Tibial nerve (tissue), 3 donors: Measurements from ENCODE around the gene PLXNB2.

Source experiments
- CTCF ChIP-seq, 5 experiments: fragments of 200-600 bp in 3 of 5; fragments of 450-650 bp in 2 of 5; sonication (generic) in 3 of 5; IDR thresholded peaks; one replicate each; pipeline ENCODE4 v1.5.1; 2016 to 2019; ENCODE audit warnings: antibody characterized with exemption in 5 of 5, mild to moderate bottlenecking in 3 of 5, moderate library complexity in 2 of 5
- POLR2A ChIP-seq, 2 donors: fragments of 450-650 bp; IDR thresholded peaks; one replicate each; pipeline ENCODE4 v1.6.1; 2017; ENCODE audit warnings: antibody characterized with exemption in 2 of 2, mild to moderate bottlenecking in 2 of 2, moderate library complexity in 2 of 2

- TF ChIP-seq POLR2A (IDR thresholded peaks at IDR 0.05) (no peak), CTCF (IDR thresholded peaks at IDR 0.05) (no peak)
These were observed 51.1 kb downstream of the PLXNB2 start for GRCh38 chr22:50256258-50256862.
